ENCODE measurements around the gene THBS1.
A peak's percentile ranks its signal among the peaks of the same experiment; 100 is the strongest.

Gene THBS1

GRCh38 chr15:39574427-39574826, 6.5 kb upstream of the THBS1 start:
- DNase-seq = no peak

- no peak for DNase-seq
These were observed 5.7 kb upstream of the THBS1 start for GRCh38 chr15:39575180-39575579.

GRCh38 chr15:39578851-39579486, 1.9 kb upstream of the THBS1 start:
- no peak for DNase-seq

GRCh38 chr15:39579487-39580116, 1.3 kb upstream of the THBS1 start:
- no peak for DNase-seq

- DNase-seq = peak; percentile 89
These were observed 778 bp upstream of the THBS1 start for GRCh38 chr15:39580117-39580484.

- DNase-seq = no peak
These were observed 438 bp downstream of the THBS1 start for GRCh38 chr15:39581242-39581792.

- peak; percentile 76 for DNase-seq
These were observed 960 bp downstream of the THBS1 start for GRCh38 chr15:39581793-39582285.

- DNase-seq = no peak
These were observed 1.6 kb downstream of the THBS1 start for GRCh38 chr15:39582286-39582976.

- DNase-seq = no peak
These were observed 2.2 kb downstream of the THBS1 start for GRCh38 chr15:39582977-39583595.

- DNase-seq = no peak
These were observed 2.9 kb downstream of the THBS1 start for GRCh38 chr15:39583596-39584265.

- DNase-seq = no peak
These were observed 3.4 kb downstream of the THBS1 start for GRCh38 chr15:39584266-39584659.

- DNase-seq = no peak
These were observed 3.9 kb downstream of the THBS1 start for GRCh38 chr15:39584662-39585388.

- no peak for DNase-seq
These were observed 4.5 kb downstream of the THBS1 start for GRCh38 chr15:39585389-39585841.

- DNase-seq = no peak
These were observed 5.0 kb downstream of the THBS1 start for GRCh38 chr15:39585871-39586301.

- no peak for DNase-seq
These were observed 5.7 kb downstream of the THBS1 start for GRCh38 chr15:39586387-39587095.

- no peak for DNase-seq
These were observed 6.3 kb downstream of the THBS1 start for GRCh38 chr15:39587096-39587721.

- DNase-seq = no peak
These were observed 7.1 kb downstream of the THBS1 start for GRCh38 chr15:39587731-39588530.

GRCh38 chr15:39588531-39589192, 7.8 kb downstream of the THBS1 start:
- DNase-seq = no peak

- DNase-seq = no peak
These were observed 8.4 kb downstream of the THBS1 start for GRCh38 chr15:39589193-39589814.
